IPS DF 6.9 (cell line): ENCODE data around the gene ARPC4.

ENCODE experiments used
- DNase-seq: peaks from one replicate; pipeline ENCODE4 v3.0.0-alpha.2; 2013; ENCODE audit warnings: low read depth, low spot score
- H3K27ac ChIP-seq: one replicate; pipeline ENCODE4 v1.5.1; 2013; ENCODE audit warnings: low read length, control low read depth
- H3K27me3 ChIP-seq: 2 replicates; pipeline ENCODE4 v1.6.1; 2013; ENCODE audit warnings: mild to moderate bottlenecking, low read length; ENCODE audit not compliant: control insufficient read depth, insufficient read depth
- H3K36me3 ChIP-seq: 2 replicates; pipeline ENCODE4 v1.6.1; 2013; ENCODE audit warnings: low read length; ENCODE audit not compliant: control insufficient read depth, insufficient read depth
- H3K4me1 ChIP-seq: 2 replicates; pipeline ENCODE4 v1.6.1; 2013; ENCODE audit warnings: low read length; ENCODE audit not compliant: control insufficient read depth, insufficient read depth
- H3K4me3 ChIP-seq: 2 replicates; pipeline ENCODE4 v1.5.1; 2013; ENCODE audit warnings: mild to moderate bottlenecking, low read length
- H3K9me3 ChIP-seq: 2 replicates; pipeline ENCODE4 v1.6.1; 2013; ENCODE audit warnings: low read length, inconsistent platforms; ENCODE audit not compliant: control insufficient read depth, insufficient read depth
- WGBS: extraction: QIAGEN DNeasy Blood & Tissue Kit; methylation state at CpG from one replicate; pipeline ENCODE4 v1.1.7; 2013; ENCODE audit warnings: mixed read lengths, missing lambda C conversion rate; ENCODE audit not compliant: insufficient read length, insufficient coverage; 5-methylcytosine and 5-hydroxymethylcytosine counted together

The ARPC4 gene

DNA sequence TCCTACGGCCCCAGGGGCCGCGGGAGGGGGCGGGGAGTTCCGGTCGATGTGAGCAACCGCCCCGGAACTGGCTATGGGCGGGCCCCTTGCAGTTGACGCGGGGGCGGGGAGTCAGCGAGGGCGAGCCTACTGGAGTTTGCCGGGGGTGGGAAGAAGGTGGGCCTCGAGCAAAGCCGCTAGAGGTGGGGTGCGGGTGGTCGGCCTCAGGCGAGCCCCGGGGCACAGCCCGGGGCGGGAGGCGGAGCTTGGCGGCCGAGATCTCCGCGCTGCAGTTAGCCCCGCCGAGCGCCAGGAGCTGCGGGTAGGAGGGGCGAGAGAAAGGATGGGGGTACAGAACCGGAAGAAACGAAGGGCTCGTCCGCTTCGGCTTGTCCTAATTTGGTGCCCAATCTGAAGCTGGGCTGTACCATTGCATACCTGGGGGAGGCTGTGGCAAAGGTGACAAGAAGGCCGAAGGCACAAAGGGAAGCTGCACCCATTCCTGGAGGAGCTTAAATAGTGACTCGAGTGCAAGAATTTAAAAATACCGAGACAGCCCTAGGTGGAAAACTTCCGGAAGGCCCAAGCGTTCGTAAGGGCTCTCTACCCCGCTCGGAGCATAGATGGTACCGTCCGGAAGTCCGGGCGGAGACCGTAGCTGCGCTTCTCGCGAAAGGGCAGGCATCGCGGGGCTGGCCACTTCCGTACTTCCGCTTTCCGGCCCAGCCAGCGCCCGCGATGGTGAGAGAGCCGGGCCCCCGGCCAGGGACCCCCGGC is at the start of gene ARPC4, which contains the start of gene TADA3:
Gene ARPC4 (plus strand): TSS at position 678 of the 756 bp plus-strand sequence. CDS start 40 bp downstream, at position 718.
Gene TADA3 (minus strand): TSS at position 69 of the 756 bp plus-strand sequence. CDS start 1,007 bp downstream, outside the sequence.
- peaks cover 9% of the 10 kb centered on the region for H3K36me3 ChIP-seq
- peak; percentile 83 for DNase-seq
- peak within 1 kb of the TSS; percentile 80 for H3K4me3 ChIP-seq
- no peaks in the 10 kb centered on the region for H3K27me3 ChIP-seq
- no peaks in the 10 kb centered on the region for H3K9me3 ChIP-seq
- H3K27ac ChIP-seq, result no peak within 1 kb of the TSS
- no CpG with 5 or more reads among the region's 65 CpGs for WGBS
- peaks cover 2% of the 10 kb centered on the region; the same call in 1 of the 2 replicates for H3K4me1 ChIP-seq

DNA sequence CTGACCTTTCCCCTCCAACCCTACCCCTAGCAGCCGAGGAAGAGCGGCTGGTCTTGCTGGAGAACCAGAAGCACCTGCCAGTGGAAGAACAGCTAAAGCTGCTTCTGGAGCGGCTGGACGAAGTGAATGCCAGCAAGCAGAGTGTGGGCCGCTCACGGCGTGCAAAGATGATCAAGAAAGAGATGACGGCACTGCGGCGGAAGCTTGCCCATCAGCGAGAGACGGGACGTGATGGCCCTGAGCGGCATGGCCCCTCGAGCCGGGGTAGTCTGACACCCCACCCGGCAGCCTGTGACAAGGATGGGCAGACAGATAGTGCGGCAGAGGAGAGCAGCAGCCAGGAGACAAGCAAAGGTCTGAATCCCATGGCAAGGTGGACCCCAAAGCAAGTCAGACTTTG is 49.3 kb upstream of the ARPC4 start:
- Histone ChIP-seq H3K27ac (no peak overlapping the region), H3K4me1 (no peaks in the 10 kb centered on the region), H3K4me3 (no peak overlapping the region), H3K36me3 (peaks cover 69% of the 10 kb centered on the region), H3K27me3 (no peaks in the 10 kb centered on the region), H3K9me3 (no peaks in the 10 kb centered on the region)
- WGBS, result no CpG with 5 or more reads among the region's 18 CpGs
- no peak for DNase-seq

DNA sequence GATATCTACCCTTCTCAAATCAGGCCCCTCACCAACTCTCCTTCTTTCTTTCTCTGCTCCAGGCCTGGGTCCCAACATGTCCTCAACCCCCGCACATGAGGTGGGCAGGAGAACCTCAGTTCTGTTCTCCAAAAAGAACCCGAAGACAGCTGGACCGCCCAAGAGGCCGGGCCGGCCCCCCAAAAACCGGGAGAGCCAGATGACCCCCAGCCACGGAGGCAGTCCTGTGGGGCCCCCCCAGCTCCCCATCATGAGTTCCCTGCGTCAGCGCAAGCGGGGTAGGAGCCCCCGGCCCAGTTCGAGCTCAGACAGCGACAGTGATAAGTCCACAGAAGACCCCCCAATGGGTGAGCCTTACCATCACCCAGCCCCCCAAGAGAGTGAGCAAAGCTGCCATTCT is 48.7 kb upstream of the ARPC4 start:
- Histone ChIP-seq H3K27me3 (no peaks in the 10 kb centered on the region), H3K9me3 (no peaks in the 10 kb centered on the region), H3K27ac (no peak overlapping the region), H3K4me1 (no peaks in the 10 kb centered on the region), H3K4me3 (no peak overlapping the region), H3K36me3 (peaks cover 63% of the 10 kb centered on the region)
- DNase-seq, result no peak
- no CpG with 5 or more reads among the region's 13 CpGs for WGBS

DNA sequence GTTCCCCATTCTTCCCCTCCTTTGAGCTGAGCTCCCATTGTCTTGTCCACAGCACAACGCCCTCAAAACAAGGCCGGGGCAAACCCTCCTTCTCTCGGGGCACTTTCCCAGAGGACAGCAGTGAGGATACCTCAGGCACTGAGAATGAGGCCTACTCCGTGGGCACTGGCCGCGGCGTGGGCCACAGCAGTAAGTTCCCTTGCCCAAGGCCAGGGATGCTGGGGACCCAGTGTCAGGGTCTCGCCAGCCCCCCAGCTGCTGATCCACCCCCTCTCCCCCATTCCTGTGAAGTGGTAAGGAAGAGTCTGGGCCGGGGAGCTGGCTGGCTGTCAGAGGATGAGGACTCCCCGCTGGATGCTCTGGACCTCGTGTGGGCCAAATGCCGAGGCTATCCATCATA is 47.4 kb upstream of the ARPC4 start:
- no peak for DNase-seq
- H3K36me3 ChIP-seq, result peaks cover 54% of the 10 kb centered on the region
- no peak overlapping the region for H3K4me3 ChIP-seq
- H3K4me1 ChIP-seq, result no peaks in the 10 kb centered on the region
- no peak overlapping the region for H3K27ac ChIP-seq
- H3K27me3 ChIP-seq, result no peaks in the 10 kb centered on the region
- H3K9me3 ChIP-seq, result no peaks in the 10 kb centered on the region
- no CpG with 5 or more reads among the region's 12 CpGs for WGBS

DNA sequence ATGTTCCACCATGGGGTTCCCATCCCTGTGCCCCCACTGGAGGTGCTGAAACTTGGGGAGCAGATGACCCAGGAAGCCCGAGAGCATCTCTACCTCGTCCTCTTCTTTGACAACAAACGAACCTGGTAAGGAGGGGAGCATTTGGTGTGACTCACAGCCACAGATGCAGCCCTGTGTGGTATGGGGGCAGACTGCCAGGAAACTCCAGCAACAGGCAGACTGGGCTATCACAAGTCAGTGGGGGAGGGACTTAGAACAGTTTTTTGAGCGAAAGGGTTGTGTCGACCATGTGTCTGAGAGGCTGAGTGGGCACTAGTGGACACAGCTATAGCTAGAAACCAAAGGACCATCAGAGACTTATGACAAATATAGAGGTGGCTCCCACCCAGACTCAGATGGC is 46.6 kb upstream of the ARPC4 start:
- no peak overlapping the region for H3K27ac ChIP-seq
- DNase-seq, result no peak
- H3K36me3 ChIP-seq, result peaks cover 50% of the 10 kb centered on the region
- no peaks in the 10 kb centered on the region for H3K9me3 ChIP-seq
- no peak overlapping the region for H3K4me3 ChIP-seq
- H3K27me3 ChIP-seq, result no peaks in the 10 kb centered on the region
- no CpG with 5 or more reads among the region's 5 CpGs for WGBS
- H3K4me1 ChIP-seq, result no peaks in the 10 kb centered on the region

DNA sequence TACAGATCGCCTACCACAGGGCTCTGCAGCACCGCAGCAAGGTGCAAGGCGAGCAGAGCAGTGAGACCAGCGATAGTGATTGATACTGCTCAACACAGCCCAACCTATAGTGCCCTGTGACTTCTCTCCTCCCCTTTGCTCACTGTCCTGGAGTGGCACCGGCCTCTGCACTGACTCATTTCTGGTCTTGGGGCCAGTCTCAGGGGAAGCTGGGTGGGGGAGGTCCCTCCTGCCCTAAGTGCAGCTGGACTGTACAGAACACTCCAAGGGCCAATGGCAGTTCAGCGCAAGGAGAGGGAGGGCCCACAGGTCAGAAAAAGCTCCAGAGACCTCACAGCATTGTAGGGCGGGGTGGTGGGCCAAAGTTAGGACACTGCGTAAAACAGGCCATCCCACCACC is 45.6 kb upstream of the ARPC4 start:
- H3K27me3 ChIP-seq, result no peaks in the 10 kb centered on the region
- no CpG with 5 or more reads among the region's 8 CpGs for WGBS
- H3K27ac ChIP-seq, result no peak overlapping the region
- H3K4me1 ChIP-seq, result no peaks in the 10 kb centered on the region
- no peak overlapping the region for H3K4me3 ChIP-seq
- DNase-seq, result no peak
- peaks cover 49% of the 10 kb centered on the region for H3K36me3 ChIP-seq
- no peaks in the 10 kb centered on the region for H3K9me3 ChIP-seq

DNA sequence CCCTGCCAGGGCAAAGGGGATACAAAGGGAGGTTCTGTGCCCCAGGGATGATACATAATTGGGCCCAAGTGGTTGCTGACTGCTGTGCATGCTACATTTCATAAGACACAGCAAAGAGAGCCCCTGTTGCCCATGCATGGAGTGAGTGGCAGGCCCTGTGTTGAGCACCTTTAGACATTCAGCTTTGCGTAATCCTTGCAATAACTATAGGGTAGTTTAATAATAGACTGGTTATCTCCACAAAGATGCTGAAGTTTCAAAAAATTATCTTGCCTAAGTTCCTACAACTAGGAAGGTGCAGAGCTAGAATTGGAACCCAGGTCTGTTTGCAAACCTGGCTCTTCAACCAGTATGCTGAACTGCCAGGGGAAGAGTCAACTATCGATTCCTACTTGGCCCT is 44.9 kb upstream of the ARPC4 start:
- Histone ChIP-seq H3K4me3 (no peak overlapping the region), H3K36me3 (peaks cover 45% of the 10 kb centered on the region), H3K27me3 (no peaks in the 10 kb centered on the region), H3K27ac (no peak overlapping the region), H3K4me1 (no peaks in the 10 kb centered on the region), H3K9me3 (no peaks in the 10 kb centered on the region)
- DNase-seq, result no peak
- WGBS, result no CpG with 5 or more reads among the region's 2 CpGs

DNA sequence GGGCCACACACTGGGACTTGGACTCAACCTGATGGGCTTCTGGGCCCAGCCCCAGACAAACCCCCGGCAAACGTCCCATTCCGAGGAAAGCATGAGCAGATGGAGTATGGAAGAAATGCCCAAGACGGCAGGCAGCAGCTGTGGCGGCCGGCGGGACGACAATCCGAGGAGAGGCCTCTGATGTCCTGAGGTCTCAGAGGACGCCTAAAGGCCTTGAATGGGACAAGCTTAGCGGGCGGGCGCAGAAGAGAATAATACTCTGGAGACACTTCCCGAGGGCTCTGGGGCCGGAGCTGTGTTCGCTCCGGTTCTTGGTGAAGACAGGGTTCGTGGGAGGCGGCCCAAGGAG is 43.6 kb upstream of the ARPC4 start:
- no peak for DNase-seq
- Histone ChIP-seq H3K27ac (no peak overlapping the region), H3K27me3 (no peaks in the 10 kb centered on the region), H3K4me3 (peak overlapping the region; percentile 31; the same call in 1 of the 2 replicates), H3K36me3 (peaks cover 34% of the 10 kb centered on the region), H3K4me1 (no peaks in the 10 kb centered on the region), H3K9me3 (no peaks in the 10 kb centered on the region)
- WGBS, result no CpG with 5 or more reads among the region's 19 CpGs

DNA sequence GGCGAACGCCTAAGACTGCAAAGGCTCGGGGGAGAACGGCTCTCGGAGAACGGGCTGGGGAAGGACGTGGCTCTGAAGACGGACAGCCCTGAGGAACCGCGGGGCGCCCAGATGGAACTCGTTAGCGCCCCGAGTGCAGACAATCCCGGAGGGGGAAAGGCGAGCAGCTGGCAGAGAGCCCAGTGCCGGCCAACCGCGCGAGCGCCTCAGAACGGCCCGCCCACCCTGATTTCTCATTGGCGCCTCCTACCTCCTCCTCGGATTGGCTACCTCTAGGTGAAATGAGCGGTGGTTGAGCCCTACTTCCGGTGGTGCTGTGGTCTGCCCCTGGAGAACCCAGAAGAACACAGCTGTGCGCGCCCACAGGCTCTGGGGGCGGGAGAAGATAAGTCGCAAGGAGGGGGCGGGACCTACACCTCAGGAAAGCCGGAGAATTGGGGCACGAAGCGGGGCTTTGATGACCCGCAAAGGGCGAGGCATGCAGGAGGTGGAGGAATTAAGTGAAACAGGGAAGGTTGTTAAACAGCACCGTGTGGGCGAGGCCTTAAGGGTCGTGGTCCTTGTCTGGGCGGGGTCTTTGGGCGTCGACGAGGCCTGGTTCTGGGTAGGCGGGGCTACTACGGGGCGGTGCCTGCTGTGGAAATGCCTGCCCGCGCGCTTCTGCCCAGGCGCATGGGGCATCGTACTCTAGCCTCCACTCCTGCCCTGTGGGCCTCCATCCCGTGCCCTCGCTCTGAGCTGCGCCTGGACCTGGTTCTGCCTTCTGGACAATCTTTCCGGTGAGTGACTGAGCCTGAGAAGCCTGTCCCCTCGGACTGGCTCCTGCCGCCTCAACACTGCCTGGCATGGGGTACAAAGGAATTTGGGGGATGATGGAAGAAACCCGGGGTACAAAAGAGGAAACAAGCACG is 43.0 kb upstream of the ARPC4 start, which contains the start of gene OGG1:
Gene OGG1 (plus strand): TSS at position 308 of the 911 bp plus-strand sequence. CDS start 335 bp downstream, at position 643.
- DNase-seq, result peak; percentile 93
- WGBS, result no CpG with 5 or more reads among the region's 60 CpGs

DNA sequence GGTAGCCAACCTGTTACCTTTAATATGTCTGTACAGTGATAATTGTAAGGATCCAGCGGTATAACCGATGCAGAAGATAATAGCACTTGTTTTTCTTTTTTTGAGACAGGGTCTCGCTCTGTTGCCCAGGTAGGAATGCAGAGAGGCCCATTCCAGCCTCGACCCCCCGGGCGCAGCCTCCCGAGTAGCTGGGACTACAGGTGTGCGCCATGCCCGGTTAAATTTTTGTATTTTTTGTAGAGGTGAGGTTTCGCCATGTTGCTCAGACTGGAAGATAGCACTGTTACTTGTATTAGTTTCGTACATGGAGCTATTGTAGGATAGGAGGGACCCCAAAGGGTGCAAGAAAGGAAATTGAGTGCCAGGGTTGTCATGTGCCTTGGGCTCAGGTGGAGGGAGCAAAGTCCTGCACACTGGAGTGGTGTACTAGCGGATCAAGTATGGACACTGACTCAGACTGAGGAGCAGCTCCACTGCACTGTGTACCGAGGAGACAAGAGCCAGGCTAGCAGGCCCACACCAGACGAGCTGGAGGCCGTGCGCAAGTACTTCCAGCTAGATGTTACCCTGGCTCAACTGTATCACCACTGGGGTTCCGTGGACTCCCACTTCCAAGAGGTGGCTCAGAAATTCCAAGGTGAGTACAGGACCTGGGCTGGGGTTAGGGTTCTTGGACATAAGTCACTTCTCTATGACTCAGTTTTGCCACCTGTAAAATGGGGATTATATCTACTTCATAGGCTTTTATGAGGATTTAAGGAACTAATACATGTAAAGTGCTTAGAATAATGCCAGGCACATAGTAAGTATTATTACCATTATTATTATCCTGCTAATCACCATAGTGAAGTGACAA is 42.1 kb upstream of the ARPC4 start:
- Histone ChIP-seq H3K9me3 (no peaks in the 10 kb centered on the region), H3K27ac (no peak overlapping the region), H3K36me3 (peaks cover 28% of the 10 kb centered on the region), H3K27me3 (no peaks in the 10 kb centered on the region), H3K4me1 (no peaks in the 10 kb centered on the region), H3K4me3 (peak overlapping the region; percentile 76; the same call in 1 of the 2 replicates)
- WGBS, result no CpG with 5 or more reads among the region's 17 CpGs
- no peak for DNase-seq

More for the DNA sequence above, 43.0 kb upstream of the ARPC4 start, which contains the start of gene OGG1:
- H3K27ac ChIP-seq, result no peak within 1 kb of the TSS
- peak within 1 kb of the TSS; percentile 76; the same call in 1 of the 2 replicates for H3K4me3 ChIP-seq
- H3K36me3 ChIP-seq, result peaks cover 34% of the 10 kb centered on the region
- H3K9me3 ChIP-seq, result no peaks in the 10 kb centered on the region
- H3K4me1 ChIP-seq, result no peaks in the 10 kb centered on the region
- H3K27me3 ChIP-seq, result no peaks in the 10 kb centered on the region
